OCI-LY1 (cell line): ENCODE results near the gene DHH.

Experiments
- EZH2 ChIP-seq: fragments of 200-600 bp; sonication (generic), shearing (Covaris generic); IDR thresholded peaks from 2 replicates; pipeline ENCODE4 v1.8.0; 2017; ENCODE audit warnings: borderline replicate concordance, mixed run types, mild to moderate bottlenecking, antibody characterized with exemption, low read length, moderate library complexity, mixed read lengths
- TF ChIP-seq, protein P1 (sequence below): fragments of 200-600 bp; sonication (generic), shearing (Covaris generic); IDR thresholded peaks from 2 replicates; pipeline ENCODE4 v1.5.1; 2017; ENCODE audit warnings: mild to moderate bottlenecking, antibody characterized with exemption, low read length, moderate library complexity, mixed read lengths

DNA sequence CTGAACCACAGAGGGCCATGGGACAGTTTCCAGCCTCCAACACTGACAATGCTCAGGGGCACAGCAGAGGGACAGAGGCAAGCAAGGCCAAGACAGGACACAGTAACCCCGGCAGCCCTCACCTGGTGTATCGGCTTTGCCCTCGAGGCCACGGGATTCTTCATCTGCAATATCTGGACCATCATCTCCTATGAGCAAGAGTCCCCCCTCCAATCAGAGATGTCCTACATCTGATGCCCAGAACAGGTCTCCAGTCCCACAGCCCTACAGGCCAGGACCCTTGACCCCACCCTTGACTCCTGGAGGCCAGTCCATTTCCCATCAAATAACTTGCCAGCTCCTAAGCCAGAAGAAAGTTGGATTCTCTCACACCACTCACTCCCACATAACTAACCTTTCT, 51.4 kb downstream of the DHH start:
- TF ChIP-seq, protein P1, sequence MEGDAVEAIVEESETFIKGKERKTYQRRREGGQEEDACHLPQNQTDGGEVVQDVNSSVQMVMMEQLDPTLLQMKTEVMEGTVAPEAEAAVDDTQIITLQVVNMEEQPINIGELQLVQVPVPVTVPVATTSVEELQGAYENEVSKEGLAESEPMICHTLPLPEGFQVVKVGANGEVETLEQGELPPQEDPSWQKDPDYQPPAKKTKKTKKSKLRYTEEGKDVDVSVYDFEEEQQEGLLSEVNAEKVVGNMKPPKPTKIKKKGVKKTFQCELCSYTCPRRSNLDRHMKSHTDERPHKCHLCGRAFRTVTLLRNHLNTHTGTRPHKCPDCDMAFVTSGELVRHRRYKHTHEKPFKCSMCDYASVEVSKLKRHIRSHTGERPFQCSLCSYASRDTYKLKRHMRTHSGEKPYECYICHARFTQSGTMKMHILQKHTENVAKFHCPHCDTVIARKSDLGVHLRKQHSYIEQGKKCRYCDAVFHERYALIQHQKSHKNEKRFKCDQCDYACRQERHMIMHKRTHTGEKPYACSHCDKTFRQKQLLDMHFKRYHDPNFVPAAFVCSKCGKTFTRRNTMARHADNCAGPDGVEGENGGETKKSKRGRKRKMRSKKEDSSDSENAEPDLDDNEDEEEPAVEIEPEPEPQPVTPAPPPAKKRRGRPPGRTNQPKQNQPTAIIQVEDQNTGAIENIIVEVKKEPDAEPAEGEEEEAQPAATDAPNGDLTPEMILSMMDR, result no peak
- TF ChIP-seq EZH2, result no peak
